ENCODE data around the gene SEPTIN10.

The SEPTIN10 gene

GRCh38 chr2:109497911-109498870 is 115.6 kb downstream of the SEPTIN10 start:
- no peaks in the 10 kb centered on the region for H3K9me3 ChIP-seq (ENCODE audit: insufficient read depth, low read depth, low read length)
- H3K4me3 ChIP-seq (ENCODE audit: low read length, poor library complexity, severe bottlenecking) = no peak overlapping the region
- H3K9ac ChIP-seq (ENCODE audit: low read depth, low read length, poor library complexity, severe bottlenecking) = no peak overlapping the region
- no peak overlapping the region for H3K4me2 ChIP-seq (ENCODE audit: low read depth, low read length, poor library complexity, severe bottlenecking)
- no peaks in the 10 kb centered on the region for H3K9me2 ChIP-seq (replicated peaks; ENCODE audit: low read depth, low read length)
- TF ChIP-seq EZH2phosphoT487 (IDR thresholded peaks at IDR 0.05; ENCODE audit: borderline replicate concordance) (no peak), CTCF (conservative IDR thresholded peaks at IDR 0.05; ENCODE audit: low read length) (no peak)
- no peaks in the 10 kb centered on the region for H3K4me1 ChIP-seq (ENCODE audit: insufficient read depth, low read length, poor library complexity, severe bottlenecking)
- no peaks in the 10 kb centered on the region for H3F3A ChIP-seq (ENCODE audit: low read depth)
- H2AFZ ChIP-seq (ENCODE audit: low read length) = no peak overlapping the region
- H3K36me3 ChIP-seq (ENCODE audit: insufficient read depth, low read length) = peaks cover under 1% of the 10 kb centered on the region; the same call in 1 of the 2 replicates
- no peaks in the 10 kb centered on the region for H3K79me2 ChIP-seq (ENCODE audit: insufficient read depth, low read length)
- no peaks in the 10 kb centered on the region for H4K20me1 ChIP-seq (ENCODE audit: insufficient read depth, low read length, poor library complexity, severe bottlenecking)
- no peaks in the 10 kb centered on the region for H3K27me3 ChIP-seq (ENCODE audit: insufficient read depth, low read length, poor library complexity, severe bottlenecking)

DNA sequence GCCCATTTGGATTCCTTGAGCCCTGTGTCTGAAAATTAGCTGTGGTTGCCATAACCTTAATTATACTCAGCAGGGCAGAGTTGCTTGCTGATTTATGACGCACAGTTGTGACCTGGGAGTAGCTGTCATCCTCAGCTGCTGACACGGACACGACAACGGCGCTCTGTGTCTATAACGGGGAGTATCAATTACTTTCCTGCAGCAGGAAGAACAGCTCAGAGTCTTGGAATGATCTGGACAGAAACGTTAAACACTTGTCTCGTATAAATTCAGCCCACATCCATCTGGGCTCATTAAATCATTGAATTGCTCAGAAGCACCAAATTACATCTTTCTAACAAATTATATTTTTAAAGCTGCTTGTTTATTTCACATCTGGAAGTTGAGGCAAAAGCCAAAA is 116.3 kb downstream of the SEPTIN10 start:
- Histone ChIP-seq H3K4me1 (ENCODE audit: insufficient read depth, low read length, poor library complexity, severe bottlenecking) (no peaks in the 10 kb centered on the region), H3K9me3 (ENCODE audit: insufficient read depth, low read depth, low read length) (no peaks in the 10 kb centered on the region), H3K4me2 (ENCODE audit: low read depth, low read length, poor library complexity, severe bottlenecking) (no peak overlapping the region), H3K4me3 (ENCODE audit: low read length, poor library complexity, severe bottlenecking) (no peak overlapping the region), H3K9me2 (replicated peaks; ENCODE audit: low read depth, low read length) (no peaks in the 10 kb centered on the region), H3K36me3 (ENCODE audit: insufficient read depth, low read length) (peaks cover 6% of the 10 kb centered on the region; the same call in 1 of the 2 replicates), H3K9ac (ENCODE audit: low read depth, low read length, poor library complexity, severe bottlenecking) (no peak overlapping the region), H3F3A (ENCODE audit: low read depth) (no peaks in the 10 kb centered on the region), H2AFZ (ENCODE audit: low read length) (no peak overlapping the region), H3K27me3 (ENCODE audit: insufficient read depth, low read length, poor library complexity, severe bottlenecking) (no peaks in the 10 kb centered on the region), H4K20me1 (ENCODE audit: insufficient read depth, low read length, poor library complexity, severe bottlenecking) (no peaks in the 10 kb centered on the region), H3K79me2 (ENCODE audit: insufficient read depth, low read length) (no peaks in the 10 kb centered on the region)
- no peak for TF ChIP-seq EZH2phosphoT487 (IDR thresholded peaks at IDR 0.05; ENCODE audit: borderline replicate concordance)
- no peak for TF ChIP-seq CTCF (conservative IDR thresholded peaks at IDR 0.05; ENCODE audit: low read length)

DNA sequence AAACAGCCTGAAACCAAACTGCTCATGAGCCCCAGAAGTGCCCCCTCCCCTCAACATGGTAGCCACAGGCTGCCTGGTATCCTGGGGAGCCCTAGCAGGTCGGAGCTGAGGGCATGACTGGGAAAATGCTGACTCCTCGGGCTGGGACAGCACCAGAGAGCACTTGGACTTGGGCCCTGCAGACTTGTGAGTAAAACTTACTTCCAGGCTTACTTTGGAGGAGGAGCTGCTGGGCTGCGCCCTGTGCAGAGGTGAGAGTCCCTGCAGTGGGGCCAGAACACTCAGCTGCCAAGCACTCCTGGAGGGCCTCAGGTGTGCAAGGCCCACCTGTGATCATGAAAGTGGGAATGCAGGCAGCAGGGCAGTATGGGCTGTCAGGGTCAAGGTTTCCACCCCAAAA is 119.4 kb downstream of the SEPTIN10 start:
- Histone ChIP-seq H3K27me3 (ENCODE audit: insufficient read depth, low read length, poor library complexity, severe bottlenecking) (no peaks in the 10 kb centered on the region), H3F3A (ENCODE audit: low read depth) (no peaks in the 10 kb centered on the region), H3K4me1 (ENCODE audit: insufficient read depth, low read length, poor library complexity, severe bottlenecking) (no peaks in the 10 kb centered on the region), H3K36me3 (ENCODE audit: insufficient read depth, low read length) (peaks cover 6% of the 10 kb centered on the region; the same call in 1 of the 2 replicates), H4K20me1 (ENCODE audit: insufficient read depth, low read length, poor library complexity, severe bottlenecking) (no peaks in the 10 kb centered on the region), H3K9me3 (ENCODE audit: insufficient read depth, low read depth, low read length) (no peaks in the 10 kb centered on the region), H3K79me2 (ENCODE audit: insufficient read depth, low read length) (no peaks in the 10 kb centered on the region), H3K4me2 (ENCODE audit: low read depth, low read length, poor library complexity, severe bottlenecking) (no peak overlapping the region), H3K9ac (ENCODE audit: low read depth, low read length, poor library complexity, severe bottlenecking) (no peak overlapping the region), H3K9me2 (replicated peaks; ENCODE audit: low read depth, low read length) (no peaks in the 10 kb centered on the region), H3K4me3 (ENCODE audit: low read length, poor library complexity, severe bottlenecking) (no peak overlapping the region), H2AFZ (ENCODE audit: low read length) (no peak overlapping the region)
- TF ChIP-seq CTCF (conservative IDR thresholded peaks at IDR 0.05; ENCODE audit: low read length) (no peak), EZH2phosphoT487 (IDR thresholded peaks at IDR 0.05; ENCODE audit: borderline replicate concordance) (no peak)

Measured in Loucy (cell line).